HG03342 (cell line): ENCODE results near the gene TRIL.

ENCODE experiments used
- ATAC-seq: cut with Tn5 transposase; IDR thresholded peaks from one replicate; pipeline ENCODE4 v1.9.1; 2021; ENCODE audit warnings: mild to moderate bottlenecking, moderate library complexity; ENCODE audit not compliant: unreplicated experiment

Gene TRIL

GRCh38 chr7:28984217-28984616, 26.1 kb upstream of the TRIL start:
- no peak for ATAC-seq

- no peak for ATAC-seq
Measured at GRCh38 chr7:28983396-28984190, 25.5 kb upstream of the TRIL start.

- no peak for ATAC-seq
Measured at GRCh38 chr7:28981161-28981465, 23.0 kb upstream of the TRIL start.

- no peak for ATAC-seq
Measured at GRCh38 chr7:28980451-28981160, 22.5 kb upstream of the TRIL start.

GRCh38 chr7:28979776-28980175, 21.6 kb upstream of the TRIL start:
- ATAC-seq: no peak

- no peak for ATAC-seq
Measured at GRCh38 chr7:28977881-28978280, 19.8 kb upstream of the TRIL start.

- ATAC-seq: no peak
Measured at GRCh38 chr7:28976022-28976421, 17.9 kb upstream of the TRIL start.

GRCh38 chr7:28973591-28973990, 15.5 kb upstream of the TRIL start:
- no peak for ATAC-seq

GRCh38 chr7:28964056-28964455, 5.9 kb upstream of the TRIL start:
- ATAC-seq: no peak

GRCh38 chr7:28961972-28962371, 3.8 kb upstream of the TRIL start:
- ATAC-seq: no peak

- no peak for ATAC-seq
Measured at GRCh38 chr7:28960071-28960840, 2.1 kb upstream of the TRIL start.

- no peak for ATAC-seq
Measured at GRCh38 chr7:28958980-28959347, 834 bp upstream of the TRIL start.

- ATAC-seq: no peak
Measured at GRCh38 chr7:28957751-28958234, 337 bp downstream of the TRIL start.

GRCh38 chr7:28957064-28957750, 923 bp downstream of the TRIL start:
- no peak for ATAC-seq

- no peak for ATAC-seq
Measured at GRCh38 chr7:28956608-28957063, 1.5 kb downstream of the TRIL start.

GRCh38 chr7:28955718-28956607, 2.2 kb downstream of the TRIL start:
- no peak for ATAC-seq

GRCh38 chr7:28955356-28955717, 2.8 kb downstream of the TRIL start:
- no peak for ATAC-seq

GRCh38 chr7:28954946-28955345, 3.2 kb downstream of the TRIL start:
- ATAC-seq: no peak

GRCh38 chr7:28954471-28954870, 3.7 kb downstream of the TRIL start:
- ATAC-seq: no peak

- ATAC-seq: no peak
Measured at GRCh38 chr7:28953633-28954032, 4.5 kb downstream of the TRIL start.
